Ascending aorta (tissue), 2 donors: Measurements from ENCODE around the gene HABP4. TPM values are rescaled to one million over a fixed set of nuclear protein-coding genes. Genes with fewer than 3 reads are reported as not detected.

Experiments used
- DNase-seq, 2 donors: peaks; one replicate each; pipeline ENCODE4 v3.0.0-alpha.2; 2019; ENCODE audit warnings: low spot score in 2 of 2
- H3K27ac ChIP-seq, 2 donors: fragments of 200-600 bp; sonication (generic); one replicate each; pipeline ENCODE4 v1.5.1; 2016 to 2017; ENCODE audit warnings: mild to moderate bottlenecking in 1 of 2
- H3K27me3 ChIP-seq: fragments of 200-600 bp; sonication (generic); one replicate; pipeline ENCODE4 v1.5.1; 2017
- H3K36me3 ChIP-seq, 2 donors: fragments of 200-600 bp; sonication (generic); one replicate each; pipeline ENCODE4 v1.5.1; 2016
- H3K4me1 ChIP-seq, 2 donors: fragments of 200-600 bp; sonication (generic); one replicate each; pipeline ENCODE4 v1.5.1; 2016 to 2017; ENCODE audit warnings: mild to moderate bottlenecking in 1 of 2
- H3K4me3 ChIP-seq, 2 donors: fragments of 200-600 bp; sonication (generic); one replicate each; pipeline ENCODE4 v1.5.1; 2016 to 2017; ENCODE audit warnings: mild to moderate bottlenecking in 1 of 2
- H3K9me3 ChIP-seq, 2 donors: fragments of 200-600 bp; sonication (generic); one replicate each; pipeline ENCODE4 v1.5.1; 2016
- CTCF ChIP-seq, 3 experiments: fragments of 200-600 bp in 2 of 3; fragments of 450-650 bp in 1 of 3; sonication (generic) in 2 of 3; IDR thresholded peaks; one replicate each; pipeline ENCODE4 v1.5.1; 2016 to 2019; ENCODE audit warnings: antibody characterized with exemption in 3 of 3, mild to moderate bottlenecking in 1 of 3, moderate library complexity in 1 of 3
- intact Hi-C: fragments of 100-400 bp; cut with DNase I; formaldehyde crosslinking; loops from one replicate; pipeline ENCODE4 v1.15.1; 2023
- total RNA-seq: library from RNA; depleted of rRNA; stranded (reverse); fragments of >200 nt; gene quantifications from one replicate; pipeline ENCODE4 v1.1.0, GENCODE V29; 2016

HABP4 gene
- total RNA-seq, 1 donor from 2014 or later, result 26.9 TPM

GRCh38 chr9:96457266-96457665 is 7.3 kb downstream of the HABP4 start:
- no peak for DNase-seq
- no peak for TF ChIP-seq CTCF (IDR thresholded peaks at IDR 0.05)
- Histone ChIP-seq H3K27ac (no peak overlapping the region), H3K36me3 (peaks cover 0 to 21% of the 10 kb centered on the region in 2 donors), H3K9me3 (no peaks in the 10 kb centered on the region), H3K4me1 (peaks cover 0 to 15% of the 10 kb centered on the region in 2 donors), H3K4me3 (no peak overlapping the region), H3K27me3 (no peaks in the 10 kb centered on the region)
- intact Hi-C loops, result no loop called here

- TF ChIP-seq CTCF (IDR thresholded peaks at IDR 0.05), result no peak
- peaks cover 0 to 13% of the 10 kb centered on the region in 2 donors for H3K4me1 ChIP-seq
- H3K9me3 ChIP-seq, result no peaks in the 10 kb centered on the region
- no peak for DNase-seq
- H3K27me3 ChIP-seq, result no peaks in the 10 kb centered on the region
- H3K27ac ChIP-seq, result no peak overlapping the region
- H3K4me3 ChIP-seq, result no peak overlapping the region
- H3K36me3 ChIP-seq, result peaks cover 0 to 21% of the 10 kb centered on the region in 2 donors
- intact Hi-C loops, result no loop called here
These were observed 8.3 kb downstream of the HABP4 start for GRCh38 chr9:96458226-96458625.

DNA sequence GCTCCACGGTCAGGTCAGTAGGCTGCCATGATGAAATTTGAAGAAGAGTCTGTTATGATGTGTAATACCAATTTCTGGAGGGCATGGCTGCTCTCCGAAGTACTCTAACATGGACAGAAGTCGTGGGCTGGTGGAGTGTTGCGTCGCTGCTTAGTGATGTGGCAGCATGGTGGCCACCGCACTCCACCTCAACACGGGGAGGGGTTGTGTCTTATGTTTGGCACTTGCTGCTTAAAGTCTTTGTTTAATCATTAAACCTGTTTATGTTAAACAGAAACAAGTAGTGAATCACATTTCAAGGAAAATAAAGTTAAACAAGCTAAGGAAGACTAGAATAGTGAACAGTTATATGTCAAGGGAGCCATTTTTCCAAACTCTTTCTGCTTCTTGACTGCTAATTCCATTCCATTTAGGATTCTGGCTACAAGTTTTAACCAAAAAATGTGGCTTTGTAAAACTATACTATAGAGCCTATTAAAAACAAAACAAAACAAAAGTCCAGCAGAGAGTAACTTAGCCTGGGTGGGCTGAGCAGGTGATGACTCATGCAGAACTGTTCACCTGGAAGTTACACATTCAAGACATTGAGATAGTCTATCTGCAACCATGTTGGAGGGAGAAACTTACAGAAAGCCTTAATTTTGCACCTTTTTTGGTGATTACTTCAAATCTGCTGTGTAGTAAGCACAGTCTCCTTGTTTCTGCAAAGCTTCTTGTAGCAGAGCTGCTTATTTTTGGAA is 9.5 kb downstream of the HABP4 start:
- Histone ChIP-seq H3K36me3 (peaks cover 0 to 21% of the 10 kb centered on the region in 2 donors), H3K27me3 (no peaks in the 10 kb centered on the region), H3K9me3 (no peaks in the 10 kb centered on the region), H3K4me1 (peaks cover 0 to 7% of the 10 kb centered on the region in 2 donors), H3K4me3 (no peak overlapping the region), H3K27ac (no peak overlapping the region)
- intact Hi-C loops, result no loop called here
- no peak for TF ChIP-seq CTCF (IDR thresholded peaks at IDR 0.05)
- DNase-seq, result no peak

DNA sequence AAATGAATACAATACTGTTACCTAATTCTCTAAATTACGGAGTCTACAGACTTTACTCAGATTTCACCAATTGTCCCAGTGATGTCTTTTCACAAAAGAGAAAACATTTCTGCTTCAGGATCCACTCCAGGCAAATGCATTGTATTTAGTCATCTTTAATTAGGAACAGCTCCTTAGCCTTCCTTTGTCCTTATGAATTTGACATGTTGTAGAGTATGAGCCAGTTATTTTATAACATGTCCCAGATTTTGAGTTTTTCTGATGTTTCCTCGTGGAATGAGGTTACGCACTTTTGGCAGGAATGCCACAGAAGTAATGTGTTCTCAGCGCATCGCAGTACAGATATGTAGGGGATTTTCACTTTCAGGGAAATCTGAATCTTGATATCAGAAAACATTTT is 10.5 kb downstream of the HABP4 start:
- Histone ChIP-seq H3K27me3 (no peaks in the 10 kb centered on the region), H3K36me3 (peaks cover 0 to 21% of the 10 kb centered on the region in 2 donors), H3K9me3 (no peaks in the 10 kb centered on the region), H3K4me3 (no peak overlapping the region), H3K4me1 (peaks cover 0 to 6% of the 10 kb centered on the region in 2 donors), H3K27ac (no peak overlapping the region)
- DNase-seq, result no peak
- intact Hi-C loops, result no loop called here
- TF ChIP-seq CTCF (IDR thresholded peaks at IDR 0.05), result no peak

DNA sequence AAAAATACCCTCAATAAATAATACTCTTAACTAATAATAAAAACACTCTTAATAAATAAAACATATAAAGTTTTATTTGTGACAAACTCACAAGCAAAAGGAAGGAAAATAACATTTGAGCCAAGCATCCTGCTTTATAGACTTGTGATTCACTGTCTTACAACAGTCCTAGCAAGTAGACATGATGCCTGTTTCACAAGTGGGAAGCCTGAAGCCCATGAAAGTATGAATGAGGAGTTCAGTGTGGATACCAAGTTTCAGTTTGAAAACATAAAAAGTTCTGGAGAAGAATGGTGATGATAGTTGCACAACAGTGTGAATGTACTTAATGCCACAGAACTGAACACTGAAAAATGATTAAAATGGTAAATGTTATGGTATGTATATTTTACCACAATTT is 10.9 kb downstream of the HABP4 start:
- no peak overlapping the region for H3K27ac ChIP-seq
- peaks cover 0 to 6% of the 10 kb centered on the region in 2 donors for H3K4me1 ChIP-seq
- intact Hi-C loops, result no loop called here
- no peaks in the 10 kb centered on the region for H3K27me3 ChIP-seq
- no peak for DNase-seq
- TF ChIP-seq CTCF (IDR thresholded peaks at IDR 0.05), result no peak
- no peaks in the 10 kb centered on the region for H3K9me3 ChIP-seq
- H3K4me3 ChIP-seq, result no peak overlapping the region
- peaks cover 2 to 25% of the 10 kb centered on the region in 2 donors for H3K36me3 ChIP-seq
